GM13976 (cell line): ENCODE data around the gene VWA5B1.

Experiments
- DNase-seq: peaks from one replicate; pipeline ENCODE4 v3.0.0; 2012; ENCODE audit warnings: low spot score
- in situ Hi-C: fragments of 300-500 bp; cut with MboI; formaldehyde crosslinking; loops from one replicate; pipeline ENCODE4 v1.12.0; 2022; ENCODE audit warnings: low sequenced_read_pairs, mixed read lengths, inconsistent platforms; ENCODE audit not compliant: unreplicated experiment
- TF ChIP-seq, protein P1 (sequence below): IDR thresholded peaks from 2 replicates; pipeline ENCODE4 v1.5.1; 2012; ENCODE audit warnings: borderline replicate concordance, mild to moderate bottlenecking; ENCODE audit not compliant: insufficient read depth; ENCODE audit errors: extremely low read depth, missing control alignments, control extremely low read depth

The VWA5B1 gene

DNA sequence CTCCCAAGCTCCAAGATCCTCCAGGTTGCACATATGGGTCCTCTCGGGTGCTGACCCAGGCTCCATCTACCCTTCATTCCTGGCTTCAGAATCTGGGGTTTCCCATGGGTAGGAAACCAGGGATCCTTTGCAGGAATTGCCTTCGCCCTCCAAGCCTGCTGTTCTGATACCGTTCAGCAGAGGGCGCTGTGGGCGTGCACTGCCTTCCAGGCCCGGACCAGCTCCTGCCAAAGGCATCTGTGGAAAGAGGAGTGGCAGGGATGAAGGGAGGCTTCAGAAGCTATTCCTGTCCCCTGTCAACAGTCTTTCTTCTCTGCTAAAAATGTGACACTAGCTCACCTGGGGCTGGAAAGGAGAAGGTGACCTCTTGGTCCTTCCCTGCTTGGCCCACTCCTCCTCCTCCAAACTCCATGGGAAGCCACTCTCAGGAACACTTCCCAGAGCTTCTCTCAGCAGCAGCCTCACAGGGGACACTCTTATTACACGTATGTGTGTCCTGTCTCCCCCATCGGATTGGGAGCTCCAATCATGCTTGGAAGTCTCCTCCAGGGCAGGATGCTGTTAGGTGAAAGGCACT, 71.2 kb downstream of the VWA5B1 start:
- TF ChIP-seq, protein P1, sequence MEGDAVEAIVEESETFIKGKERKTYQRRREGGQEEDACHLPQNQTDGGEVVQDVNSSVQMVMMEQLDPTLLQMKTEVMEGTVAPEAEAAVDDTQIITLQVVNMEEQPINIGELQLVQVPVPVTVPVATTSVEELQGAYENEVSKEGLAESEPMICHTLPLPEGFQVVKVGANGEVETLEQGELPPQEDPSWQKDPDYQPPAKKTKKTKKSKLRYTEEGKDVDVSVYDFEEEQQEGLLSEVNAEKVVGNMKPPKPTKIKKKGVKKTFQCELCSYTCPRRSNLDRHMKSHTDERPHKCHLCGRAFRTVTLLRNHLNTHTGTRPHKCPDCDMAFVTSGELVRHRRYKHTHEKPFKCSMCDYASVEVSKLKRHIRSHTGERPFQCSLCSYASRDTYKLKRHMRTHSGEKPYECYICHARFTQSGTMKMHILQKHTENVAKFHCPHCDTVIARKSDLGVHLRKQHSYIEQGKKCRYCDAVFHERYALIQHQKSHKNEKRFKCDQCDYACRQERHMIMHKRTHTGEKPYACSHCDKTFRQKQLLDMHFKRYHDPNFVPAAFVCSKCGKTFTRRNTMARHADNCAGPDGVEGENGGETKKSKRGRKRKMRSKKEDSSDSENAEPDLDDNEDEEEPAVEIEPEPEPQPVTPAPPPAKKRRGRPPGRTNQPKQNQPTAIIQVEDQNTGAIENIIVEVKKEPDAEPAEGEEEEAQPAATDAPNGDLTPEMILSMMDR: peak; percentile 62
- DNase-seq: peak; percentile 56
- in situ Hi-C loops: no loop called here

DNA sequence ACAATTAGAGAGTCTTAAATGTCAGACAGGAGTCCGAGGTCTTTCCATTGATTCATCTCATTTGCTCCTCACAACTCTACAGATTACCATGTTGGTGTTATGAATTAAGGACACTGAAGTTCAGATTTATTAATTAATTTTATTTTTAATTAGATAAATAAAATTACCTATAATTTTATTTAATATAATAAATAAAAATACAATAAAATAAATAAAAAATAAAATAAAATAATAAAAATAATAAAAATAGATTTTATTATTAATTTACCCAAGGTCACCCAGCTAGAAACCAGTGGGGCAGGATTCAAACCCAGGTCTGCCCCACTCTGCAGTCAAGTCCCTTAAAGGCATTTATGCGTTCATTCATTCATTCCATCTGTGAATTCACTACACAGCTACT, 72.2 kb downstream of the VWA5B1 start:
- in situ Hi-C loops: no loop called here

DNA sequence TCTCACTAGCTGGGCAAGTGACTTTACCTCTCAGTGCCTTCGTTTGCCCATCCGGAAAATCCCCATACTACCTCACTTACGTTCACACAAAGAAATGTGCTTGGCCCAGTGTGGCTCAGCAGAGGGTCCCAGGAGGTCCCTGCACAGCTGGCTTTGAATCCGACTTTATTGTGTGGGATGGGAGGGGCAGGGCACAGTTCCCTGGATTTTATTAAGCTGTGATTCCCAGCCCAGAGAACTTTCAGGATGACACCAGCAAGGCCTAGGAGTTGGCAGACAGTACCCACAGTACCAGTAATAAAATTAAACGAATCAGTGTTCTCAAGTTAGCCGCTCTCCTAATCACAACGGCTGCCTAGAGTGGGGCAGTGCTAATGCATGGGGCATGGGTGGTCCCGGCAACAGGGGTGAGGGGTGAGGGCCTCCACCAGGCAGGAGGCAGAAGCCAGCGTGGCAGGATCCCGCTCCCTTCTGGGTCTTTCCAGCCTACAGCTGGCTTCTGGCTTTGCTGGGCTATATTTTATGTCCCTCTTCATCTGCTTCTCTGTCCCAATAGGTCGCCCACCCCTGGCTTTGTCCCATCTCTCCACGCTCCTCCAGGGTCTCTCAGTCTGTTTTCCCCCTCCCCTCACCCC, 74.9 kb downstream of the VWA5B1 start:
- DNase-seq: no peak
- TF ChIP-seq, protein P1: no peak
- in situ Hi-C loops: no loop called here

More for the DNA sequence above, 72.2 kb downstream of the VWA5B1 start:
- DNase-seq: no peak
- TF ChIP-seq, protein P1: no peak

DNA sequence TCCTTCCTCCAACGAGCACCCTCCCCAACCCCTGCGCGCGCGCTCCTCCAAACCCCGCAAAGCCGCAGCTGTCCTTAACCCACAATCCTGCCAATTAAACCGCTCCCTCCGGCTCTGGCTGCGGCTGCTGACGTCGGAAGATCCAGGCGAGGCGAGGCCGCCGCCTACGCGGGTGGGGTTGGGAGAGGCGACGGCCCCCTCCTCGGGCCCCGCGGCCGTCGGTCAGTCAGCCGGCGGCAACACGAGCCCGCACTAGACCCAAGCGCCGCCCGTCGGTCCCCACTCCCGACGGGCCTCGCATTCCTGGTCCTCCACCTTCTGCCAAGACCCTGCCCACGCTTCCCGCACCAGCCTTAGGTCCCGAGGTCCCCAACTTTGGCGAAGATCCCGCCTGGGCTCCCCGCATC, 75.4 kb downstream of the VWA5B1 start:
- in situ Hi-C loops: no loop called here
- TF ChIP-seq, protein P1: no peak
- DNase-seq: no peak

DNA sequence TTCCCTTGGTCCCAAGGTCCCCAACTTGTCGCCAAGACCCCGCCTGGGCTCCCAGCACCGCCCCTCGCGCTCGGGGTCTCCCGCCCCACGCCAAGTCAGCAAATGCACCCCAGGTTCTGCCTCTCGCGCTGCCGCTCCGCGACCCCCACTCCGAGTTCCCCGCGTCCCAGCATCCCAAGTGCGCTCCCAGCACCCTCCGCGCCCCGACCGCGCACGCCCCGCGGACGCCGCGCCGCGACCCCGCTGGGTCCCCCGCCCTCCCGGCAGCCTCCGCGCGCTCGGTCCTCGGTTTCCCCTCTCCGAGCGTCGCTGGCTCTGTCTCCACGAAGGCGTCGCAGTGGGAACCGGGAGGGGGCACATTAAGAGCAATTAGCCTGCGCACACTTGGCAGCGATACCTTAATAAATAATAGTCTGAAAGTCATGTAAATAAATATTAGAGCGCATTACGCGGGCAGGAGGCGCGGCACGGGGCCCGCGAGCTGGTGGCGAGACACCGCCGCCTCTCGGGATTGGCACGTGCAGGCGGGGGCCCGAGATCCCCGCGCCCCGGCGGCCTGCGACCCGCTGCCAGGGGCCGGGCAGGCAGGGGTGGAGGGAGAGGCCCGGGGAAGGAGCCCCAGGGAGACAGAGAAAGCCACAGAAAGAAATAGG, 75.9 kb downstream of the VWA5B1 start:
- in situ Hi-C loops: no loop called here
- no peak for DNase-seq

DNA sequence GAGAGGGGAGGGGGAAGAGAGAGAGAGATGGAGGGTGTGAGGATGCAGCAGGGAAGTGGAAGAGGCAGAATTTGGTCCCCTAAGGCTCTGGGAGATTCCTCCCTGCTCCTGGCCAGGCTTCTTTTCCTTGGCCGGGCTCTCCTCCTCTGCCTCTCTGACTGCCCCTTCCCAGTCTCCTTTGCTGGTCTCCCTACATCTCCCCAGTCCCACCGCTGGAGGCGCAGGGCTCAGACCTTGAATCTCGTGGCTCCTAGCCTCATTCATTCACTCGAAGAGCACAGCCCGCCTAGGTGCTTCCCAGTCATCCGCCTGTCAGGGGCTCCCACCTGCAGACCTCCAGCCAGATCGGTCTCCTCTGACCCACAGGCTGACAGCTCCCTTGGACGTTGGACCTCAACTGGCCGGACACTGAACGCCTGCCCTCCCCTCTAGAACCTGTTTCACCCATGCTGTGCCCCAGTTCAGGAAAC, 76.5 kb downstream of the VWA5B1 start:
- in situ Hi-C loops: no loop called here
- peak; percentile 55 for DNase-seq
- TF ChIP-seq, protein P1: no peak

More for the DNA sequence above, 75.9 kb downstream of the VWA5B1 start:
- TF ChIP-seq, protein P1: no peak
